ENCODE data around the gene TRAPPC3L. TPM values are rescaled to one million over a fixed set of nuclear protein-coding genes. Genes with fewer than 3 reads are reported as not detected.
A peak's percentile ranks its signal among the peaks of the same experiment; 100 is the strongest.

Gene TRAPPC3L
- total RNA-seq, 1 donor from 2014 or later: 0.27 TPM

- Mint-ChIP-seq H3K4me3 (no peak overlapping the region), H3K27me3 (peaks cover 14% of the 10 kb centered on the region), H3K9me3 (no peaks in the 10 kb centered on the region), H3K4me1 (ENCODE audit: unreplicated experiment) (peaks cover 44% of the 10 kb centered on the region), H3K36me3 (no peaks in the 10 kb centered on the region), H3K27ac (no peak overlapping the region)
- no peak for DNase-seq (ENCODE audit: extremely low spot score, unreplicated experiment)
- TF ChIP-seq, protein P1, sequence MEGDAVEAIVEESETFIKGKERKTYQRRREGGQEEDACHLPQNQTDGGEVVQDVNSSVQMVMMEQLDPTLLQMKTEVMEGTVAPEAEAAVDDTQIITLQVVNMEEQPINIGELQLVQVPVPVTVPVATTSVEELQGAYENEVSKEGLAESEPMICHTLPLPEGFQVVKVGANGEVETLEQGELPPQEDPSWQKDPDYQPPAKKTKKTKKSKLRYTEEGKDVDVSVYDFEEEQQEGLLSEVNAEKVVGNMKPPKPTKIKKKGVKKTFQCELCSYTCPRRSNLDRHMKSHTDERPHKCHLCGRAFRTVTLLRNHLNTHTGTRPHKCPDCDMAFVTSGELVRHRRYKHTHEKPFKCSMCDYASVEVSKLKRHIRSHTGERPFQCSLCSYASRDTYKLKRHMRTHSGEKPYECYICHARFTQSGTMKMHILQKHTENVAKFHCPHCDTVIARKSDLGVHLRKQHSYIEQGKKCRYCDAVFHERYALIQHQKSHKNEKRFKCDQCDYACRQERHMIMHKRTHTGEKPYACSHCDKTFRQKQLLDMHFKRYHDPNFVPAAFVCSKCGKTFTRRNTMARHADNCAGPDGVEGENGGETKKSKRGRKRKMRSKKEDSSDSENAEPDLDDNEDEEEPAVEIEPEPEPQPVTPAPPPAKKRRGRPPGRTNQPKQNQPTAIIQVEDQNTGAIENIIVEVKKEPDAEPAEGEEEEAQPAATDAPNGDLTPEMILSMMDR (conservative IDR thresholded peaks at IDR 0.05): no peak
These were observed 12.1 kb downstream of the TRAPPC3L start for GRCh38 chr6:116533233-116533957.

DNA sequence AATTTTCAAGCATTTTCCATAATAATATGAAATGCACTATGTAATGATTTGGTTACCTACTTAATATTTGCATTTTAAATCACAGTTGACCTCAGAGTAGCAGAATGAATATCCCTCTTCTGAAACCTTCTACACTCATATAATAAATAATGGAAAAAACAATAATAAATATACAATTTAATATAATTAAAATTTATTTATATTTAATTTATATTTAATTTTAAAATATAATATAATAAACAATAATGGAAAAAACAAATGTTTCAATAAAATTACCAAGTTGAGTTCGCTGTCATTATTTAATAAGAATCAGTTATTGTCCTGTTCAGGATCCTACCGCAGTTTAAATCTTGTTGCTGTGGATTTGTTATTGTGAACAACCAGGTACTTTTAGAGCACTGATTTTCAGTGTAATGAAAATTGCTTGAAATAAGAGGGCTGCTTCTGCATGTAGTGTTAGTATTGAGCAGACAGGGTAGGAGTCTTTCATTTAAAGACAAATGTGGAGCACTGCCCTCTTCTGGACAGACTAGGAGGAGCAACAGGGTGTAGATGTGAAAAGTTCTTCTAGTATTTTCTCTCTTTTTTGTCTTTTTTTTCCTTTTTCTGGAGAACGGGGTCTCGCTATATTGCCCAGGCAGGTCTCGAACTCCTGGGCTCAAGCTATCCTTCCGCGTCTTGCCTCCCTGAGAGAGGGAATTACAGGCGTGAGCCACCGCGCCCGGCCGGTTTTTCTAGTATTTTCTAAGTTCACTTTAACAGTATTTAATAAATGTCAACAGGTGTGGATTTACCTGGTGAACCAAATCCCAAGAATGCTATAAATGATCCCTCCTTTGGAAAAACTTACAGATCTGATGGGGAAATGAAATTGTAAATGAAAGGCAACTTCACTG lies 13.6 kb downstream of the TRAPPC3L start:
- TF ChIP-seq, protein P1 (conservative IDR thresholded peaks at IDR 0.05): peak; percentile 88
- H3K4me3 Mint-ChIP-seq: no peak overlapping the region
- no peaks in the 10 kb centered on the region for H3K9me3 Mint-ChIP-seq
- peaks cover 44% of the 10 kb centered on the region for H3K4me1 Mint-ChIP-seq (ENCODE audit: unreplicated experiment)
- DNase-seq (ENCODE audit: extremely low spot score, unreplicated experiment): no peak
- no peaks in the 10 kb centered on the region for H3K36me3 Mint-ChIP-seq
- H3K27ac Mint-ChIP-seq: no peak overlapping the region
- peaks cover 12% of the 10 kb centered on the region for H3K27me3 Mint-ChIP-seq

DNA sequence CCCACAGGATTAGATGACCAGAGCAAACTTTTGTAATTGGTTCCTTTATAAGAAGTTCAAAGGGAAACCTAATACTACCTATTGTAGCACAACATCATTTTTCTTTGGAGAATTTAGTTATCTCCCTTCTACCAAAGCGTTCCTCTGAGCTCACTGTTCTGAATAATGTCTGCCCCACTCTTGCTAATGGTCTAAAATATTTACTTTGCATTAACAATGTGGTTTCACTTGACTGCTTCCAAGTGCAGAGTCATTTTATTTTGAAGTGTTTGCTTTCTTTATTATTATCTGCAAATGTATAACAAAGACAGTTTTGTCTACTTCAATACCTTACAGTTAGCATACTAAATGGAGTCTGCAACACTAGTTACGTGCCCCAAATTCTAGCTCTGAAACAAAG lies 15.0 kb downstream of the TRAPPC3L start:
- H3K27me3 Mint-ChIP-seq: peaks cover 10% of the 10 kb centered on the region
- no peaks in the 10 kb centered on the region for H3K36me3 Mint-ChIP-seq
- no peak for DNase-seq (ENCODE audit: extremely low spot score, unreplicated experiment)
- TF ChIP-seq, protein P1 (conservative IDR thresholded peaks at IDR 0.05): no peak
- H3K9me3 Mint-ChIP-seq: no peaks in the 10 kb centered on the region
- peaks cover 46% of the 10 kb centered on the region for H3K4me1 Mint-ChIP-seq (ENCODE audit: unreplicated experiment)
- peak overlapping the region; percentile 52 for H3K27ac Mint-ChIP-seq
- peak overlapping the region; percentile 16 for H3K4me3 Mint-ChIP-seq

- TF ChIP-seq, protein P1 (conservative IDR thresholded peaks at IDR 0.05): no peak
- peaks cover 46% of the 10 kb centered on the region for H3K4me1 Mint-ChIP-seq (ENCODE audit: unreplicated experiment)
- DNase-seq (ENCODE audit: extremely low spot score, unreplicated experiment): no peak
- no peaks in the 10 kb centered on the region for H3K9me3 Mint-ChIP-seq
- H3K4me3 Mint-ChIP-seq: peak overlapping the region; percentile 16
- no peaks in the 10 kb centered on the region for H3K36me3 Mint-ChIP-seq
- peaks cover 10% of the 10 kb centered on the region for H3K27me3 Mint-ChIP-seq
- H3K27ac Mint-ChIP-seq: peak overlapping the region; percentile 52
These were observed 15.8 kb downstream of the TRAPPC3L start for GRCh38 chr6:116529466-116530290.

DNA sequence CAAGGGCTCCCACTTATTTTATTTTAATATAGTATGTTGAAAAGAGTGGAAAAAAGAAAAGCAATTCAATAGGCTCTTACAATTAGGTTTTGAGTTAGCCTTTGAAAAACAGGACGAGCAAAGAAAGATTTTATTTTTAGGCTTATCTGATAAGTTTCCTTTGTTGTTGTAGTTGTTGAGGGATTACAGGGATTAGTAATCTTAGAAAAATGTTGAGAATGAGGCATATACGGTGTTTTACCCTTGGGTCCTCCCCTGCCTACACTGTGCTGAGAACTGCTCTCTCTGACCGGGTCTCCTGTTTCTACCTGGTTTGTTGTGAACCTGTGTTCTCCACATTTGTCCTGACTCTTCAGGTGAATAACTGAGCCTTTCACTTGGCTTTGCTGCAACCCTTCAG lies 16.7 kb downstream of the TRAPPC3L start:
- Mint-ChIP-seq H3K36me3 (no peaks in the 10 kb centered on the region), H3K27ac (peak overlapping the region; percentile 19), H3K4me1 (ENCODE audit: unreplicated experiment) (peaks cover 45% of the 10 kb centered on the region), H3K9me3 (no peaks in the 10 kb centered on the region), H3K27me3 (peaks cover 9% of the 10 kb centered on the region), H3K4me3 (peak overlapping the region; percentile 11)
- TF ChIP-seq, protein P1 (conservative IDR thresholded peaks at IDR 0.05): no peak
- no peak for DNase-seq (ENCODE audit: extremely low spot score, unreplicated experiment)

All from type B pancreatic cell (in vitro differentiated cells).